GM23338 (cell line): ENCODE data around the gene ZNF91. TPM values are rescaled to one million over a fixed set of nuclear protein-coding genes. Genes with fewer than 3 reads are reported as not detected.

Experiments
- ATAC-seq: fragments of 200-7000 bp; cut with Tn5 transposase; 3 replicates; pipeline ENCODE4 v1.9.1; 2020
- DNase-seq: peaks from one replicate; pipeline ENCODE4 v3.0.0-alpha.2; 2015; ENCODE audit warnings: low spot score
- H2AFZ ChIP-seq: fragments of 200-600 bp; sonication (generic); 2 replicates; pipeline ENCODE4 v1.8.0; 2016; ENCODE audit warnings: antibody characterized with exemption, mild to moderate bottlenecking, moderate library complexity
- H3F3A ChIP-seq: fragments of 200-600 bp; sonication (generic); replicated peaks from 2 replicates; pipeline ENCODE4 v1.8.0; 2017; ENCODE audit warnings: antibody characterized with exemption, mixed run types, low read depth
- H3K27ac ChIP-seq: fragments of 200-600 bp; sonication (generic); 2 replicates; pipeline ENCODE4 v1.6.1; 2016; ENCODE audit warnings: low read depth
- H3K27me3 ChIP-seq: fragments of 200-600 bp; sonication (generic); 2 replicates; pipeline ENCODE4 v1.8.0; 2016; ENCODE audit warnings: mild to moderate bottlenecking, mixed run types, moderate library complexity; ENCODE audit not compliant: insufficient read depth
- H3K36me3 ChIP-seq: fragments of 200-600 bp; sonication (generic); 2 replicates; pipeline ENCODE4 v1.8.0; 2016; ENCODE audit warnings: mild to moderate bottlenecking; ENCODE audit not compliant: insufficient read depth
- H3K4me1 ChIP-seq: fragments of 200-600 bp; sonication (generic); 2 replicates; pipeline ENCODE4 v1.8.0; 2016; ENCODE audit warnings: mild to moderate bottlenecking, moderate library complexity; ENCODE audit not compliant: insufficient read depth
- H3K4me2 ChIP-seq: fragments of 200-600 bp; sonication (generic); 2 replicates; pipeline ENCODE4 v1.7.1; 2017; ENCODE audit warnings: mixed run types
- H3K4me3 ChIP-seq: fragments of 200-600 bp; sonication (generic); 2 replicates; pipeline ENCODE4 v1.6.1; 2016; ENCODE audit warnings: mixed run types
- H3K79me2 ChIP-seq: fragments of 200-600 bp; sonication (generic); replicated peaks from 2 replicates; pipeline ENCODE4 v1.8.0; 2017; ENCODE audit warnings: mild to moderate bottlenecking; ENCODE audit not compliant: insufficient read depth
- H3K9me2 ChIP-seq: fragments of 200-600 bp; sonication (generic); 2 replicates; pipeline ENCODE4 v1.8.0; 2017; ENCODE audit not compliant: insufficient read depth
- H4K20me1 ChIP-seq: fragments of 200-600 bp; sonication (generic); replicated peaks from 2 replicates; pipeline ENCODE4 v1.8.0; 2017; ENCODE audit warnings: mild to moderate bottlenecking; ENCODE audit not compliant: insufficient read depth
- H3K27ac Mint-ChIP-seq: 2 replicates; pipeline ENCODE4 v1.8.0; 2020; ENCODE audit warnings: inconsistent platforms, mild to moderate bottlenecking, moderate library complexity, mixed read lengths
- H3K27me3 Mint-ChIP-seq: 3 replicates; pipeline ENCODE4 v1.8.0; 2022; ENCODE audit warnings: low read depth, mild to moderate bottlenecking, moderate library complexity, mixed read lengths, inconsistent platforms; ENCODE audit not compliant: insufficient read depth, poor library complexity
- H3K36me3 Mint-ChIP-seq: 3 replicates; pipeline ENCODE4 v1.8.0; 2021; ENCODE audit warnings: low read depth, mild to moderate bottlenecking, inconsistent platforms, moderate library complexity, mixed read lengths
- H3K4me1 Mint-ChIP-seq: 3 replicates; pipeline ENCODE4 v1.8.0; 2020; ENCODE audit warnings: mild to moderate bottlenecking, inconsistent platforms, mixed read lengths
- H3K4me3 Mint-ChIP-seq: 3 replicates; pipeline ENCODE4 v1.8.0; 2021; ENCODE audit warnings: moderate library complexity, mild to moderate bottlenecking, inconsistent platforms, mixed read lengths
- H3K9me3 Mint-ChIP-seq: 3 replicates; pipeline ENCODE4 v1.8.0; 2020; ENCODE audit warnings: moderate library complexity, mild to moderate bottlenecking, inconsistent platforms, mixed read lengths
- CREB1 ChIP-seq: fragments of 250-450 bp; sonication (Bioruptor Pico); IDR thresholded peaks from 2 replicates; pipeline ENCODE4 v1.5.0; 2020; ENCODE audit warnings: low read depth, mild to moderate bottlenecking, moderate library complexity
- CTCF ChIP-seq, 2 experiments: fragments of 200-600 bp in 1 of 2; sonication (generic) in 1 of 2; conservative IDR thresholded peaks; 2 replicates each; pipeline versions ENCODE4 v1.5.1 to v1.6.1; 2016 to 2017; ENCODE audit warnings: antibody characterized with exemption in 2 of 2, low read depth in 2 of 2, mild to moderate bottlenecking in 2 of 2, moderate library complexity in 1 of 2
- ETS1 ChIP-seq: IDR thresholded peaks from 2 replicates; pipeline ENCODE4 v1.6.1; 2016; ENCODE audit warnings: antibody characterized with exemption
- EZH2 ChIP-seq: fragments of 200-600 bp; sonication (generic); IDR thresholded peaks from one replicate; pipeline ENCODE4 v1.8.0; 2017; ENCODE audit warnings: antibody characterized with exemption, mild to moderate bottlenecking, low read depth; ENCODE audit not compliant: unreplicated experiment
- EZH2phosphoT487 ChIP-seq: fragments of 200-600 bp; sonication (generic); IDR thresholded peaks from one replicate; pipeline ENCODE4 v1.8.1; 2018; ENCODE audit warnings: antibody characterized with exemption; ENCODE audit not compliant: unreplicated experiment
- JUNB ChIP-seq: IDR thresholded peaks from one replicate; pipeline ENCODE4 v1.6.1; 2016; ENCODE audit warnings: antibody characterized with exemption; ENCODE audit not compliant: unreplicated experiment
- NANOG ChIP-seq: IDR thresholded peaks from 2 replicates; pipeline ENCODE4 v1.6.1; 2016; ENCODE audit warnings: antibody characterized with exemption, borderline replicate concordance
- POLR2AphosphoS5 ChIP-seq: IDR thresholded peaks from 2 replicates; pipeline ENCODE4 v1.6.1; 2016; ENCODE audit warnings: antibody characterized with exemption, low read depth
- REST ChIP-seq: IDR thresholded peaks from one replicate; pipeline ENCODE4 v1.6.1; 2018; ENCODE audit warnings: antibody characterized with exemption; ENCODE audit not compliant: unreplicated experiment
- STAT1 ChIP-seq: IDR thresholded peaks from one replicate; pipeline ENCODE4 v1.6.1; 2016; ENCODE audit warnings: antibody characterized with exemption; ENCODE audit not compliant: unreplicated experiment
- ZNF114 ChIP-seq: fragments of 250-450 bp; sonication (Bioruptor Pico); IDR thresholded peaks from 2 replicates; pipeline ENCODE4 v1.5.0; 2020; ENCODE audit warnings: mild to moderate bottlenecking, moderate library complexity
- ZNF331 ChIP-seq: fragments of 250-450 bp; sonication (Bioruptor Pico); IDR thresholded peaks from 2 replicates; pipeline ENCODE4 v1.5.0; 2020; ENCODE audit warnings: low read depth, mild to moderate bottlenecking, moderate library complexity
- ZNF462 ChIP-seq: fragments of 250-450 bp; sonication (Bioruptor Pico); IDR thresholded peaks from 2 replicates; pipeline ENCODE4 v1.5.0; 2020; ENCODE audit warnings: mild to moderate bottlenecking, moderate library complexity
- polyA plus RNA-seq: library from polyadenylated mRNA; unstranded; fragments of >200 nt; fragmentation: Nextera tagmentation; extraction: Ambion mirVana; gene quantifications from 2 replicates; pipeline ENCODE4 v1.2.1, GENCODE V29; 2016
- total RNA-seq: library from RNA; depleted of rRNA; stranded (reverse); fragments of >200 nt; shearing (Covaris generic); gene quantifications from 2 replicates; pipeline ENCODE4 v1.2.3, GENCODE V29; 2014

ZNF91 gene
- total and polyA plus RNA-seq, 2 experiments from 2014 or later: 23.5 to 51.6 TPM

GRCh38 chr19:23313196-23313595 lies 82.1 kb downstream of the ZNF91 start:
- H3K4me3 Mint-ChIP-seq: no peak overlapping the region
- no peak overlapping the region for H3K27ac ChIP-seq
- no peaks in the 10 kb centered on the region for H3K36me3 ChIP-seq
- H3K4me1 ChIP-seq: no peaks in the 10 kb centered on the region
- H3K79me2 ChIP-seq: no peaks in the 10 kb centered on the region
- H3K4me3 ChIP-seq: no peak overlapping the region
- ATAC-seq (no peak), DNase-seq (no peak)
- no peak overlapping the region for H3K27ac Mint-ChIP-seq
- H2AFZ ChIP-seq: no peak overlapping the region
- no peak for TF ChIP-seq EZH2
- TF ChIP-seq ZNF114 (CRISPR knock-in tag): no peak
- no peak for TF ChIP-seq STAT1
- no peak for TF ChIP-seq ETS1
- TF ChIP-seq EZH2phosphoT487: no peak
- TF ChIP-seq NANOG: no peak
- TF ChIP-seq ZNF331: no peak
- no peak for TF ChIP-seq POLR2AphosphoS5
- no peak for TF ChIP-seq CREB1
- TF ChIP-seq ZNF462 (CRISPR knock-in tag): no peak
- no peak for TF ChIP-seq REST
- no peak for TF ChIP-seq CTCF (conservative IDR thresholded peaks at IDR 0.05; ENCODE audit: low read depth in 2 of 2)
- no peak for TF ChIP-seq JUNB
- H3K4me2 ChIP-seq: no peak overlapping the region
- no peaks in the 10 kb centered on the region for H3F3A ChIP-seq
- H3K9me2 ChIP-seq: 0 out of 2 replicates have a peak, but pooled peaks cover 5% of the 10 kb centered on the region
- no peaks in the 10 kb centered on the region for H3K27me3 ChIP-seq
- peaks cover 12% of the 10 kb centered on the region for H3K36me3 Mint-ChIP-seq
- no peaks in the 10 kb centered on the region for H3K4me1 Mint-ChIP-seq
- no peaks in the 10 kb centered on the region for H3K27me3 Mint-ChIP-seq
- peaks cover 86% of the 10 kb centered on the region for H3K9me3 Mint-ChIP-seq
- no peaks in the 10 kb centered on the region for H4K20me1 ChIP-seq
